HepG2 (cell line): ENCODE data around the gene CCT6A. TPM values are rescaled to one million over a fixed set of nuclear protein-coding genes. Genes with fewer than 3 reads are reported as not detected.
A peak's percentile ranks its signal among the peaks of the same experiment; 100 is the strongest.

Source experiments
- CEBPB ChIP-seq: IDR thresholded peaks from 2 replicates; pipeline ENCODE4 v1.6.1; 2011; ENCODE audit warnings: low read depth, low read length, improper control_type of control experiment, borderline replicate concordance
- CHD4 ChIP-seq: fragments of 200-600 bp; sonication (generic); IDR thresholded peaks from 2 replicates; pipeline ENCODE4 v1.7.0; 2017; ENCODE audit warnings: mild to moderate bottlenecking, low read length, borderline replicate concordance
- CREB1 ChIP-seq, 2 experiments: fragments of 450-650 bp in 1 of 2; IDR thresholded peaks; 2 replicates each; pipeline ENCODE4 v1.6.1; 2016 to 2017; ENCODE audit warnings: control low read depth in 1 of 2, mild to moderate bottlenecking in 1 of 2, missing compliant biosample characterization in 1 of 2, missing genetic modification characterization in 1 of 2
- FOXJ3 ChIP-seq: sonication (generic); formaldehyde crosslinking; IDR thresholded peaks from 2 replicates; pipeline ENCODE4 v1.4.0; 2020; ENCODE audit warnings: missing genetic modification reagents, mild to moderate bottlenecking, borderline replicate concordance
- MAF1 ChIP-seq: sonication (generic); formaldehyde crosslinking; IDR thresholded peaks from 2 replicates; pipeline ENCODE4 v1.5.0; 2020; ENCODE audit warnings: missing genetic modification reagents, borderline replicate concordance
- MED13 ChIP-seq: sonication (generic); formaldehyde crosslinking; IDR thresholded peaks from 2 replicates; pipeline ENCODE4 v1.5.0; 2020; ENCODE audit warnings: missing genetic modification reagents
- NFIC ChIP-seq: IDR thresholded peaks from 2 replicates; pipeline ENCODE4 v1.6.1; 2012; ENCODE audit warnings: mild to moderate bottlenecking, low read length, inconsistent platforms
- RFX3 ChIP-seq: IDR thresholded peaks from 2 replicates; pipeline ENCODE4 v1.6.1; 2016; ENCODE audit warnings: missing biosample characterization, missing genetic modification reagents
- ZBTB3 ChIP-seq: sonication (generic); formaldehyde crosslinking; IDR thresholded peaks from 2 replicates; pipeline ENCODE4 v1.4.0; 2020; ENCODE audit warnings: low read depth, mild to moderate bottlenecking, moderate library complexity, missing genetic modification reagents, borderline replicate concordance
- ZBTB42 ChIP-seq: sonication (generic); formaldehyde crosslinking; IDR thresholded peaks from 2 replicates; pipeline ENCODE4 v1.5.0; 2020; ENCODE audit warnings: mild to moderate bottlenecking, missing genetic modification reagents
- ZFYVE20 ChIP-seq: sonication (generic); formaldehyde crosslinking; IDR thresholded peaks from 2 replicates; pipeline ENCODE4 v1.8.0; 2023; ENCODE audit warnings: low read depth, mild to moderate bottlenecking, moderate library complexity, missing genetic modification reagents, borderline replicate concordance
- ZKSCAN5 ChIP-seq: sonication (generic); formaldehyde crosslinking; IDR thresholded peaks from 2 replicates; pipeline ENCODE4 v1.5.1; 2020; ENCODE audit warnings: mild to moderate bottlenecking, missing genetic modification reagents
- ZNF232 ChIP-seq: sonication (generic); formaldehyde crosslinking; IDR thresholded peaks from 2 replicates; pipeline ENCODE4 v1.4.0; 2020; ENCODE audit warnings: missing genetic modification reagents, borderline replicate concordance
- ZNF253 ChIP-seq: sonication (generic); formaldehyde crosslinking; IDR thresholded peaks from 2 replicates; pipeline ENCODE4 v1.8.0; 2022; ENCODE audit warnings: mild to moderate bottlenecking, missing genetic modification reagents, borderline replicate concordance
- ZNF446 ChIP-seq: sonication (generic); formaldehyde crosslinking; IDR thresholded peaks from 2 replicates; pipeline ENCODE4 v1.5.0; 2020; ENCODE audit warnings: mild to moderate bottlenecking, missing genetic modification reagents
- ZNF546 ChIP-seq: sonication (generic); formaldehyde crosslinking; conservative IDR thresholded peaks from 2 replicates; pipeline ENCODE4 v1.8.1; 2023; ENCODE audit warnings: mild to moderate bottlenecking, missing genetic modification reagents
- ZNF720 ChIP-seq: sonication (generic); formaldehyde crosslinking; IDR thresholded peaks from 2 replicates; pipeline ENCODE4 v1.4.0; 2020; ENCODE audit warnings: missing genetic modification reagents
- ZNF737 ChIP-seq: sonication (generic); formaldehyde crosslinking; IDR thresholded peaks from 2 replicates; pipeline ENCODE4 v1.5.0; 2020; ENCODE audit warnings: missing genetic modification reagents, mild to moderate bottlenecking, borderline replicate concordance
- ZSCAN29 ChIP-seq: sonication (generic); formaldehyde crosslinking; conservative IDR thresholded peaks from 2 replicates; pipeline ENCODE4 v1.4.0; 2020; ENCODE audit warnings: mild to moderate bottlenecking, missing genetic modification reagents
- polyA plus RNA-seq, 8 experiments: library from polyadenylated mRNA; depleted of rRNA in 3 of 8; stranded (reverse) in 7 of 8; unstranded in 1 of 8; fragments of >200 nt; fragmentation: Illumina TruSeq in 4 of 8; extraction: Trizol in 4 of 8; gene quantifications; 2 replicates each; pipeline versions ENCODE4 v1.2.1 to v1.2.3, GENCODE V29; 2011 to 2016; ENCODE audit warnings: low read depth in 4 of 8, missing spikeins in 1 of 8, mixed read lengths in 1 of 8; ENCODE audit not compliant: insufficient read depth in 1 of 8
- total RNA-seq, 5 experiments: library from RNA; depleted of rRNA; stranded (reverse); fragments of >200 nt; fragmentation: Illumina TruSeq; extraction: Trizol; gene quantifications; 2 replicates each; pipeline ENCODE4 v1.2.3, GENCODE V29; 2016; ENCODE audit warnings: low read depth in 1 of 5
- TF ChIP-seq, protein P1 (sequence below): sonication (generic); formaldehyde crosslinking; IDR thresholded peaks from 2 replicates; pipeline ENCODE4 v1.5.0; 2020; ENCODE audit warnings: mild to moderate bottlenecking, missing genetic modification reagents, moderate library complexity
- TF ChIP-seq, protein P2 (sequence below): sonication (generic); formaldehyde crosslinking; IDR thresholded peaks from 2 replicates; pipeline ENCODE4 v1.4.0; 2020; ENCODE audit warnings: low read depth, missing genetic modification reagents
- TF ChIP-seq, protein P3 (sequence below): IDR thresholded peaks from 2 replicates; pipeline ENCODE4 v1.6.1; 2012; ENCODE audit warnings: low read length, improper control_type of control experiment

CCT6A gene
- total and polyA plus RNA-seq, 2 of the 13 experiments (the other 11 are each of a cell fraction or from before 2014, with no cell fraction given), result 219 to 292 TPM

DNA sequence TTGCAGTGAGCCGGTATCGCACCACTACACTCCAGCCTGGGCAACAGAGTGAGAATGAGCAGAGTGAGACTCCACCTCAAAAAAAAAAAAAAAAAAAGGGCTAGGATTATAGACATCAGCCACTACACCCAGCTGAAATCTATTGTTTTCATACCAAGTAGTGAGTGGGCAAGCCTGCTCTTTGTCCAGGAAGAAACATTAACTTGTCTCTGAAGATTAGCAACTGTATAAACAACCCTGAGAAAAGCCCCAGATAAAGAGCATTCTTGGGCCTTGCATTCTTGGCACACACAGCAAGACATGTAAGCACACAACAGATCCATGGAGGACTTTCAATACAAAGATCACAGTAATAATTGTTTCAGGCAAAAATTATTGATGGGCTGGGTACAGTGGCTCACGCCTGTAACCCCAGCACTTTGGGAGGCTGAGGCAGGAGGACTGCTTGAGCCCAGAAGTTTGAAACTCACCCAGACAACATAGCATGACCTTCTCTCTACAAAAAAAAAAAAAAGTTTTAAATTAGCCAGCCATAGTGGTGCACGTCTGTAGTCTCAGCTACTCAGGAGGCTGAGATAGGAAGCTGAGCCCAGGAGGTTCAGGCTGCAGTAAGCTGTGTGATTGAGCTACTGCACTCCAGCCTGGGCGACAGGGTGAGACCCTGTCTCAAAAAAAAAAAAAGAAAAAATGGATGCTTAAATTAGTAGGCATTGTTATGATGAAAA is 4.7 kb upstream of the CCT6A start (continued):
- TF ChIP-seq, protein P1, sequence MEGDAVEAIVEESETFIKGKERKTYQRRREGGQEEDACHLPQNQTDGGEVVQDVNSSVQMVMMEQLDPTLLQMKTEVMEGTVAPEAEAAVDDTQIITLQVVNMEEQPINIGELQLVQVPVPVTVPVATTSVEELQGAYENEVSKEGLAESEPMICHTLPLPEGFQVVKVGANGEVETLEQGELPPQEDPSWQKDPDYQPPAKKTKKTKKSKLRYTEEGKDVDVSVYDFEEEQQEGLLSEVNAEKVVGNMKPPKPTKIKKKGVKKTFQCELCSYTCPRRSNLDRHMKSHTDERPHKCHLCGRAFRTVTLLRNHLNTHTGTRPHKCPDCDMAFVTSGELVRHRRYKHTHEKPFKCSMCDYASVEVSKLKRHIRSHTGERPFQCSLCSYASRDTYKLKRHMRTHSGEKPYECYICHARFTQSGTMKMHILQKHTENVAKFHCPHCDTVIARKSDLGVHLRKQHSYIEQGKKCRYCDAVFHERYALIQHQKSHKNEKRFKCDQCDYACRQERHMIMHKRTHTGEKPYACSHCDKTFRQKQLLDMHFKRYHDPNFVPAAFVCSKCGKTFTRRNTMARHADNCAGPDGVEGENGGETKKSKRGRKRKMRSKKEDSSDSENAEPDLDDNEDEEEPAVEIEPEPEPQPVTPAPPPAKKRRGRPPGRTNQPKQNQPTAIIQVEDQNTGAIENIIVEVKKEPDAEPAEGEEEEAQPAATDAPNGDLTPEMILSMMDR (CRISPR knock-in tag), result no peak
- TF ChIP-seq ZNF446 (no peak), ZBTB3 (CRISPR knock-in tag) (no peak), CEBPB (no peak), ZNF737 (CRISPR knock-in tag) (no peak), ZNF720 (CRISPR knock-in tag) (no peak), ZNF546 (CRISPR knock-in tag) (no peak), NFIC (no peak), MED13 (CRISPR knock-in tag) (no peak), ZNF232 (no peak), FOXJ3 (0 out of 2 replicates have a peak, but pooled peaks have one; percentile 23), ZBTB42 (CRISPR knock-in tag) (no peak), ZKSCAN5 (CRISPR knock-in tag) (no peak), RFX3 (CRISPR knock-in tag) (no peak), CREB1 (IDR thresholded peaks at IDR 0.05) (no peak), CREB1 (CRISPR knock-in tag; IDR thresholded peaks at IDR 0.05) (no peak), ZSCAN29 (CRISPR knock-in tag) (no peak), ZNF253 (CRISPR knock-in tag) (no peak), MAF1 (no peak), ZFYVE20 (CRISPR knock-in tag) (no peak), CHD4 (no peak)
- TF ChIP-seq, protein P2, sequence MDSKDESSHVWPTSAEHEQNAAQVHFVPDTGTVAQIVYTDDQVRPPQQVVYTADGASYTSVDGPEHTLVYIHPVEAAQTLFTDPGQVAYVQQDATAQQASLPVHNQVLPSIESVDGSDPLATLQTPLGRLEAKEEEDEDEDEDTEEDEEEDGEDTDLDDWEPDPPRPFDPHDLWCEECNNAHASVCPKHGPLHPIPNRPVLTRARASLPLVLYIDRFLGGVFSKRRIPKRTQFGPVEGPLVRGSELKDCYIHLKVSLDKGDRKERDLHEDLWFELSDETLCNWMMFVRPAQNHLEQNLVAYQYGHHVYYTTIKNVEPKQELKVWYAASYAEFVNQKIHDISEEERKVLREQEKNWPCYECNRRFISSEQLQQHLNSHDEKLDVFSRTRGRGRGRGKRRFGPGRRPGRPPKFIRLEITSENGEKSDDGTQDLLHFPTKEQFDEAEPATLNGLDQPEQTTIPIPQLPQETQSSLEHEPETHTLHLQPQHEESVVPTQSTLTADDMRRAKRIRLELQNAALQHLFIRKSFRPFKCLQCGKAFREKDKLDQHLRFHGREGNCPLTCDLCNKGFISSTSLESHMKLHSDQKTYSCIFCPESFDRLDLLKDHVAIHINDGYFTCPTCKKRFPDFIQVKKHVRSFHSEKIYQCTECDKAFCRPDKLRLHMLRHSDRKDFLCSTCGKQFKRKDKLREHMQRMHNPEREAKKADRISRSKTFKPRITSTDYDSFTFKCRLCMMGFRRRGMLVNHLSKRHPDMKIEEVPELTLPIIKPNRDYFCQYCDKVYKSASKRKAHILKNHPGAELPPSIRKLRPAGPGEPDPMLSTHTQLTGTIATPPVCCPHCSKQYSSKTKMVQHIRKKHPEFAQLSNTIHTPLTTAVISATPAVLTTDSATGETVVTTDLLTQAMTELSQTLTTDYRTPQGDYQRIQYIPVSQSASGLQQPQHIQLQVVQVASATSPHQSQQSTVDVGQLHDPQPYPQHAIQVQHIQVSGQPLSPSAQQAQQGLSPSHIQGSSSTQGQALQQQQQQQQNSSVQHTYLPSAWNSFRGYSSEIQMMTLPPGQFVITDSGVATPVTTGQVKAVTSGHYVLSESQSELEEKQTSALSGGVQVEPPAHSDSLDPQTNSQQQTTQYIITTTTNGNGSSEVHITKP (CRISPR knock-in tag), result no peak
- TF ChIP-seq, protein P3, sequence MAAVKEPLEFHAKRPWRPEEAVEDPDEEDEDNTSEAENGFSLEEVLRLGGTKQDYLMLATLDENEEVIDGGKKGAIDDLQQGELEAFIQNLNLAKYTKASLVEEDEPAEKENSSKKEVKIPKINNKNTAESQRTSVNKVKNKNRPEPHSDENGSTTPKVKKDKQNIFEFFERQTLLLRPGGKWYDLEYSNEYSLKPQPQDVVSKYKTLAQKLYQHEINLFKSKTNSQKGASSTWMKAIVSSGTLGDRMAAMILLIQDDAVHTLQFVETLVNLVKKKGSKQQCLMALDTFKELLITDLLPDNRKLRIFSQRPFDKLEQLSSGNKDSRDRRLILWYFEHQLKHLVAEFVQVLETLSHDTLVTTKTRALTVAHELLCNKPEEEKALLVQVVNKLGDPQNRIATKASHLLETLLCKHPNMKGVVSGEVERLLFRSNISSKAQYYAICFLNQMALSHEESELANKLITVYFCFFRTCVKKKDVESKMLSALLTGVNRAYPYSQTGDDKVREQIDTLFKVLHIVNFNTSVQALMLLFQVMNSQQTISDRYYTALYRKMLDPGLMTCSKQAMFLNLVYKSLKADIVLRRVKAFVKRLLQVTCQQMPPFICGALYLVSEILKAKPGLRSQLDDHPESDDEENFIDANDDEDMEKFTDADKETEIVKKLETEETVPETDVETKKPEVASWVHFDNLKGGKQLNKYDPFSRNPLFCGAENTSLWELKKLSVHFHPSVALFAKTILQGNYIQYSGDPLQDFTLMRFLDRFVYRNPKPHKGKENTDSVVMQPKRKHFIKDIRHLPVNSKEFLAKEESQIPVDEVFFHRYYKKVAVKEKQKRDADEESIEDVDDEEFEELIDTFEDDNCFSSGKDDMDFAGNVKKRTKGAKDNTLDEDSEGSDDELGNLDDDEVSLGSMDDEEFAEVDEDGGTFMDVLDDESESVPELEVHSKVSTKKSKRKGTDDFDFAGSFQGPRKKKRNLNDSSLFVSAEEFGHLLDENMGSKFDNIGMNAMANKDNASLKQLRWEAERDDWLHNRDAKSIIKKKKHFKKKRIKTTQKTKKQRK, result no peak
